Panc1 (cell line): ENCODE measurements around the gene ZC3H18. TPM values are rescaled to one million over a fixed set of nuclear protein-coding genes. Genes with fewer than 3 reads are reported as not detected.

Experiments used
- ATAC-seq: fragments of 200-7000 bp; cut with Tn5 transposase; 2 replicates; pipeline ENCODE4 v1.9.1; 2020; ENCODE audit warnings: mild to moderate bottlenecking, moderate library complexity
- BruUV-seq: library from RNA; stranded (reverse); fragments of 400-500 nt; replicated peaks from 2 replicates; lab custom pipeline; 2021; lab: Mats Ljungman, UMichigan
- CTCF ChIA-PET: fragments of 300-600 bp; sonication (Branson Sonifier 250); formaldehyde crosslinking; loops from one replicate; lab custom pipeline; 2022; ENCODE audit warnings: antibody characterized with exemption; lab: Charles Lee
- POLR2A ChIA-PET: fragments of 300-600 bp; sonication (Branson Sonifier 250); formaldehyde crosslinking; loops from one replicate; lab custom pipeline; 2022; ENCODE audit warnings: antibody characterized with exemption; lab: Charles Lee
- DNase-seq: peaks from one replicate; pipeline ENCODE4 v3.0.0-alpha.2; 2010; ENCODE audit warnings: low read depth, low spot score
- H3K27ac ChIP-seq: 2 replicates; pipeline ENCODE4 v1.5.1; 2011; ENCODE audit warnings: mild to moderate bottlenecking, low read length, inconsistent platforms
- H3K27me3 ChIP-seq: fragments of 200-500 bp; sonication (Bioruptor generic); 2 replicates; pipeline ENCODE4 v1.6.0; 2014; ENCODE audit warnings: low read length, inconsistent platforms; ENCODE audit not compliant: control insufficient read depth, insufficient read depth
- H3K36me3 ChIP-seq: fragments of 200-500 bp; sonication (Bioruptor generic); 2 replicates; pipeline ENCODE4 v1.5.1; 2014; ENCODE audit warnings: inconsistent platforms, mild to moderate bottlenecking, low read length, moderate library complexity; ENCODE audit not compliant: control insufficient read depth, insufficient read depth
- H3K4me1 ChIP-seq: 2 replicates; pipeline ENCODE4 v1.5.1; 2011; ENCODE audit warnings: inconsistent platforms, mild to moderate bottlenecking, low read length, moderate library complexity; ENCODE audit not compliant: control insufficient read depth, insufficient read depth
- H3K4me3 ChIP-seq, 2 experiments: 2 replicates each; pipeline ENCODE4 v1.5.1; 2011 to 2012; ENCODE audit warnings: low read depth in 2 of 2, low read length in 2 of 2, mild to moderate bottlenecking in 2 of 2, inconsistent platforms in 1 of 2, moderate library complexity in 1 of 2
- H3K9me3 ChIP-seq: fragments of 200-500 bp; sonication (Bioruptor generic); 2 replicates; pipeline ENCODE4 v1.5.1; 2014; ENCODE audit warnings: low read depth, mild to moderate bottlenecking, inconsistent platforms, low read length, moderate library complexity; ENCODE audit not compliant: control insufficient read depth, insufficient read depth
- POLR2AphosphoS5 ChIP-seq: IDR thresholded peaks from 2 replicates; pipeline ENCODE4 v1.6.1; 2012; ENCODE audit warnings: mild to moderate bottlenecking, low read depth, low read length, moderate library complexity
- SIN3A ChIP-seq: IDR thresholded peaks from 2 replicates; pipeline ENCODE4 v1.6.1; 2012; ENCODE audit warnings: low read depth, mild to moderate bottlenecking, low read length, moderate library complexity, borderline replicate concordance; ENCODE audit not compliant: insufficient read depth
- TCF7L2 ChIP-seq: IDR thresholded peaks from 2 replicates; pipeline ENCODE4 v1.6.1; 2011; ENCODE audit warnings: mild to moderate bottlenecking, low read depth, low read length, inconsistent platforms
- in situ Hi-C: cut with HindIII; loops from 2 replicates; pipeline ENCODE4 v1.10.0; 2016; ENCODE audit warnings: low sequenced_read_pairs, low pct_unique_long_range_greater_than_20kb
- intact Hi-C: fragments of 100-400 bp; cut with micrococcal nuclease; formaldehyde crosslinking; loops from one replicate; pipeline ENCODE4 v1.10.0; 2022; ENCODE audit not compliant: unreplicated experiment
- total RNA-seq: library from RNA; stranded (reverse); gene quantifications from one replicate; pipeline ENCODE4 v1.2.1, GENCODE V29; 2021; ENCODE audit not compliant: unreplicated experiment
- TF ChIP-seq, protein P1 (sequence below), 2 experiments: IDR thresholded peaks; 2 replicates each; pipeline ENCODE4 v1.6.1; 2011 to 2012; ENCODE audit warnings: low read depth in 2 of 2, control low read depth in 1 of 2, low read length in 1 of 2, mild to moderate bottlenecking in 1 of 2, moderate library complexity in 1 of 2; ENCODE audit not compliant: insufficient read depth in 1 of 2
- TF ChIP-seq, protein P2 (sequence below): fragments of 450-650 bp; IDR thresholded peaks from 2 replicates; pipeline ENCODE4 v1.5.1; 2017; ENCODE audit warnings: mild to moderate bottlenecking

ZC3H18 gene
- total RNA-seq, 1 experiment from 2014 or later = 45.9 TPM

DNA sequence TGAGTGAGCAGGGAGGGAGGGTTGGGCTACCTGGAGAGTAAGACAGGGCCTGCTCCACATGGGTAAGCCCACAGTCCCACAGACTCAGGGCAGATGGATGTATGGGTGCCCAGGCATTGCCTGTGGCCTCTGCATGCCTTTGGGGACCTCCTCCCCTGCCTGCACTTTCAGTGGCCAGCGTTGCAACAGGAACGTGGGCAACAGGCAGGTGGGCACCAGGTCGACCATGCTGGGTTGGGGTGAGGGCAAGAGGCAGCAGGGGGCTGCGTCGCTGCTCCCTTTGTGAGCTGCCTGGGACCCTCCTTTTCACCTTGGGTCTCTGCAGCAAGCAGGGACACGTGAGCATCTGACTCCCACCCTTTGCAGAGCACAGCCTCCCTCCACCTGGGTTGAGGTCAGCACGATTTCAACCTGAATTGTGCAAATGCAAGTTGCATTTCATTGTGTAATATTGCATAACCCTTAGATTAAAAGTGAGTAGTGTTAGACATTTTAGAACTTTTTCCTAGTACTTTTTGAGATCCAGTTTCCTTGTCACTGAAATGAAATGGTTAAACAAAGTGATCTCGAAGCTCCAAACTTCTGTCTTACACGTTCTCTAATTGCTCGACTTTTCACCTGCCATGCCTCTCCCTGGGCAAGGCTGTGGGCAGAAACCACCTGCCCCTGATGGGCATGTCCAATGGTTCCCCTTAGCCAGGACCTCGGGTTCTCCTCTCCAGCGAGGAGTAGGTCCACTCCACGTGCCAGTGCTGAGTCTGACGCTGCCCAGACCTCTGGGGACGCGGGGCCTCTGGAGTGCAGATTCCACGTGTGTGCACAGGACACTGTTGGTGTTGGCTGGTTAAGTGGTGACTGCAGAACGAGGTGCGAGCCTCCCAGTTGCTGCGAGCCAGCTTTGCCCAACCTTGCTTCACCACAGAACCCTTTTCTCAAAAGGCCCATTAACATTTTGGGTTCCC is 35.3 kb downstream of the ZC3H18 start:
- H3K36me3 ChIP-seq = no peaks in the 10 kb centered on the region; the same call in 1 of the 2 replicates
- no peak for DNase-seq
- no peaks in the 10 kb centered on the region for H3K9me3 ChIP-seq
- no peaks in the 10 kb centered on the region for H3K27me3 ChIP-seq
- H3K4me1 ChIP-seq = no peaks in the 10 kb centered on the region
- in situ Hi-C loops (no loop called here), intact Hi-C loops (no loop called here)
- TF ChIP-seq SIN3A (no peak), TCF7L2 (no peak)
- TF ChIP-seq, protein P1, sequence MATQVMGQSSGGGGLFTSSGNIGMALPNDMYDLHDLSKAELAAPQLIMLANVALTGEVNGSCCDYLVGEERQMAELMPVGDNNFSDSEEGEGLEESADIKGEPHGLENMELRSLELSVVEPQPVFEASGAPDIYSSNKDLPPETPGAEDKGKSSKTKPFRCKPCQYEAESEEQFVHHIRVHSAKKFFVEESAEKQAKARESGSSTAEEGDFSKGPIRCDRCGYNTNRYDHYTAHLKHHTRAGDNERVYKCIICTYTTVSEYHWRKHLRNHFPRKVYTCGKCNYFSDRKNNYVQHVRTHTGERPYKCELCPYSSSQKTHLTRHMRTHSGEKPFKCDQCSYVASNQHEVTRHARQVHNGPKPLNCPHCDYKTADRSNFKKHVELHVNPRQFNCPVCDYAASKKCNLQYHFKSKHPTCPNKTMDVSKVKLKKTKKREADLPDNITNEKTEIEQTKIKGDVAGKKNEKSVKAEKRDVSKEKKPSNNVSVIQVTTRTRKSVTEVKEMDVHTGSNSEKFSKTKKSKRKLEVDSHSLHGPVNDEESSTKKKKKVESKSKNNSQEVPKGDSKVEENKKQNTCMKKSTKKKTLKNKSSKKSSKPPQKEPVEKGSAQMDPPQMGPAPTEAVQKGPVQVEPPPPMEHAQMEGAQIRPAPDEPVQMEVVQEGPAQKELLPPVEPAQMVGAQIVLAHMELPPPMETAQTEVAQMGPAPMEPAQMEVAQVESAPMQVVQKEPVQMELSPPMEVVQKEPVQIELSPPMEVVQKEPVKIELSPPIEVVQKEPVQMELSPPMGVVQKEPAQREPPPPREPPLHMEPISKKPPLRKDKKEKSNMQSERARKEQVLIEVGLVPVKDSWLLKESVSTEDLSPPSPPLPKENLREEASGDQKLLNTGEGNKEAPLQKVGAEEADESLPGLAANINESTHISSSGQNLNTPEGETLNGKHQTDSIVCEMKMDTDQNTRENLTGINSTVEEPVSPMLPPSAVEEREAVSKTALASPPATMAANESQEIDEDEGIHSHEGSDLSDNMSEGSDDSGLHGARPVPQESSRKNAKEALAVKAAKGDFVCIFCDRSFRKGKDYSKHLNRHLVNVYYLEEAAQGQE (IDR thresholded peaks at IDR 0.05; ENCODE audit: insufficient read depth in 1 of 2, low read depth in 2 of 2, low read length in 1 of 2) = no peak
- POLR2A ChIA-PET = no interaction called here
- no TSS peak for BruUV-seq
- no peak overlapping the region for H3K27ac ChIP-seq
- ATAC-seq = no peak
- CTCF ChIA-PET = no interaction called here
- H3K4me3 ChIP-seq = no peak overlapping the region

DNA sequence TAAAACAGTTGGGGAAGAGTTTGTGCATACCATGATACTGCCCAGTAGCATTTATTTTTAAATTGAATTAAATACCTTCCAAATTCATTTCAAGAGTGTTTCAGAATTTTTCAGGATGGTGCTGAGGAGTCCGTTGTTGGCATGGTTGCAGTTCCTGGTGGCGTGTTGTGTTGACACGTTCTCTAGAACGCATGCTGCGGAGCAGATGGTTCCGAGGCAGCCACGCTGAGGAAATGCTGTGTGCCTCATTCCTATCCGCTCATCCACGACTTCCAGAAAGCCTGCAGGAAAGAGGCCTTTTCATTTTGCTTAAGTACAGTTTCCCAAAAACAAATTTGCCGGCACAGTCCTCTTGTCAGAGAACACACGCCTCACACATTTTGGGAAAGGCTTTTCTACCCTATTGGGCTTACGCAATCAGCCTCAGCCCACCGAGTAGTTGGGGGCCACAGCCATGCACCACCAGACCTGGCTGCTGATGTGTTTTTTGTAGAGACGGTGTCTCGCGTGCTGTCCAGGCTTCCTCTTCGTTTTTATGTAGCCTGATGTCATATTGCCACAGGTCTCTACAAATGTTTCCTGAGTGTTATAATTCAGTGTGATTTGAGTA is 36.0 kb downstream of the ZC3H18 start:
- no peaks in the 10 kb centered on the region for H3K9me3 ChIP-seq
- no peak overlapping the region for H3K4me3 ChIP-seq
- intact Hi-C loops (no loop called here), in situ Hi-C loops (no loop called here)
- ChIA-PET CTCF (no interaction called here), POLR2A (no interaction called here)
- H3K4me1 ChIP-seq = no peaks in the 10 kb centered on the region
- ATAC-seq (no peak), DNase-seq (no peak)
- no peaks in the 10 kb centered on the region for H3K27me3 ChIP-seq
- no peaks in the 10 kb centered on the region; the same call in 1 of the 2 replicates for H3K36me3 ChIP-seq
- BruUV-seq = no TSS peak
- H3K27ac ChIP-seq = no peak overlapping the region
- TF ChIP-seq, protein P1 (IDR thresholded peaks at IDR 0.05; ENCODE audit: insufficient read depth in 1 of 2, low read depth in 2 of 2, low read length in 1 of 2) = no peak
- TF ChIP-seq, protein P2, sequence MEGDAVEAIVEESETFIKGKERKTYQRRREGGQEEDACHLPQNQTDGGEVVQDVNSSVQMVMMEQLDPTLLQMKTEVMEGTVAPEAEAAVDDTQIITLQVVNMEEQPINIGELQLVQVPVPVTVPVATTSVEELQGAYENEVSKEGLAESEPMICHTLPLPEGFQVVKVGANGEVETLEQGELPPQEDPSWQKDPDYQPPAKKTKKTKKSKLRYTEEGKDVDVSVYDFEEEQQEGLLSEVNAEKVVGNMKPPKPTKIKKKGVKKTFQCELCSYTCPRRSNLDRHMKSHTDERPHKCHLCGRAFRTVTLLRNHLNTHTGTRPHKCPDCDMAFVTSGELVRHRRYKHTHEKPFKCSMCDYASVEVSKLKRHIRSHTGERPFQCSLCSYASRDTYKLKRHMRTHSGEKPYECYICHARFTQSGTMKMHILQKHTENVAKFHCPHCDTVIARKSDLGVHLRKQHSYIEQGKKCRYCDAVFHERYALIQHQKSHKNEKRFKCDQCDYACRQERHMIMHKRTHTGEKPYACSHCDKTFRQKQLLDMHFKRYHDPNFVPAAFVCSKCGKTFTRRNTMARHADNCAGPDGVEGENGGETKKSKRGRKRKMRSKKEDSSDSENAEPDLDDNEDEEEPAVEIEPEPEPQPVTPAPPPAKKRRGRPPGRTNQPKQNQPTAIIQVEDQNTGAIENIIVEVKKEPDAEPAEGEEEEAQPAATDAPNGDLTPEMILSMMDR = no peak
- TF ChIP-seq SIN3A (no peak), TCF7L2 (no peak), POLR2AphosphoS5 (no peak)
